Spleen (tissue), 7 donors: ENCODE data around the gene APBA3.

Source experiments
- CTCF ChIP-seq, 11 experiments: fragments of 200-600 bp in 7 of 11; fragments of 450-650 bp in 4 of 11; sonication (generic) in 4 of 11; IDR thresholded peaks in 8 of 11; conservative IDR thresholded peaks in 3 of 11; 1 replicate in 7 of 11; 2 replicates in 4 of 11; pipeline versions ENCODE4 v1.4.0 to v1.8.0; 2016 to 2021; ENCODE audit warnings: antibody characterized with exemption in 11 of 11, inconsistent platforms in 4 of 11, mild to moderate bottlenecking in 1 of 11
- POLR2A ChIP-seq, 3 donors: fragments of 450-650 bp; IDR thresholded peaks; one replicate each; pipeline ENCODE4 v1.5.1; 2017; ENCODE audit warnings: antibody characterized with exemption in 3 of 3, mild to moderate bottlenecking in 1 of 3
- POLR2AphosphoS5 ChIP-seq, 3 donors: sonication (generic); formaldehyde crosslinking; IDR thresholded peaks; one replicate each; pipeline ENCODE4 v1.5.1; 2017; ENCODE audit warnings: antibody characterized with exemption in 3 of 3
- donor health status: DM: no; HTN: no; CAD: no; lungs with moderate emphysema.
- donor health status: DM: no; HTN: no; CAD: no.
- donor health status: DM: no; HTN: no; CAD: no.

GRCh38 chr19:3733549-3734309 is 27.8 kb downstream of the APBA3 start:
- TF ChIP-seq CTCF (IDR thresholded peaks at IDR 0.05 in 8 of 11, conservative IDR thresholded peaks at IDR 0.05 in 3 of 11) = no peak
- TF ChIP-seq POLR2AphosphoS5 (IDR thresholded peaks at IDR 0.05) = no peak
- TF ChIP-seq POLR2A (IDR thresholded peaks at IDR 0.05) = no peak
